Loucy (cell line): ENCODE data around the gene FAM53B.

ENCODE experiments used
- EZH2phosphoT487 ChIP-seq: fragments of 200-600 bp; IDR thresholded peaks from 2 replicates; pipeline ENCODE4 v1.6.1; 2018; ENCODE audit warnings: antibody characterized with exemption, mild to moderate bottlenecking, moderate library complexity, borderline replicate concordance
- TF ChIP-seq, protein P1 (sequence below): fragments of 200-600 bp; sonication (generic); conservative IDR thresholded peaks from 2 replicates; pipeline ENCODE4 v1.5.1; 2014; ENCODE audit warnings: mild to moderate bottlenecking, antibody characterized with exemption, low read length

DNA sequence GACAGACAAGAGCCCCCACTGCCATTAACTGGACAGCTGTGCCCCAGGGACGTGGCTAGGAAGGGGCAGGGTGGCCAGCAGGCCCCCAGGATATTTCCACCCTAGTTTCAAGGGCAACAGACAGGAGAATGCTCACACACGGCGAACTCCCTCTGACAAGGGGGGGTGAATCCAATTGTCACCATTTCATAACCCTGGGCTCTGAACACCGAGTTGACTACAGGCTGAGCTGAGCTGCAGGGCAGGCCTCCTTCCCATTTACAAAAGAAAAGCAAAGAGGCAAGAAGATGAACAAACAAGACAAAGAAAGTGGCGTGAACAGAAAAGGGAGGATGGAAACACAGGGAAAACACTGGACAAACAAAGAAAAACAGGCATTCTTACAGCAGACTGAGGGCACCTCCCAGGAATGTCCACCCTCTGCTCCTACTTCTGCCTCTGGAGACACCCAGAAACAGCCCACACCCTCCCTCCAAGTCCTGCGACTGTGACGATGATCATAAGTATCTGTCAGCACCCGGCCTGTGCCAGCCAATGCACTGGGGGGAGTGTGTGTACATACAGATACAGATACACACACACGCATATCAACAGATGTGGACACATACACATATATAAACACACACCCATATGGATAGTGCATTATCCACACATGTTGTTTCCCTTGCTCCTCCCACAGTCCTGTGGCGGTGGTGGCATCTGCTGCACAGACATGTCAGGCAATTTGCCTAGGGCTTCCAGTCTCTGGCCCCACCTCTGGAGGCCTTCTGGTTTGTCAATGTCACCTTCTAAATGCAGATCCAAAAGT lies 66.2 kb downstream of the FAM53B start:
- TF ChIP-seq, protein P1, sequence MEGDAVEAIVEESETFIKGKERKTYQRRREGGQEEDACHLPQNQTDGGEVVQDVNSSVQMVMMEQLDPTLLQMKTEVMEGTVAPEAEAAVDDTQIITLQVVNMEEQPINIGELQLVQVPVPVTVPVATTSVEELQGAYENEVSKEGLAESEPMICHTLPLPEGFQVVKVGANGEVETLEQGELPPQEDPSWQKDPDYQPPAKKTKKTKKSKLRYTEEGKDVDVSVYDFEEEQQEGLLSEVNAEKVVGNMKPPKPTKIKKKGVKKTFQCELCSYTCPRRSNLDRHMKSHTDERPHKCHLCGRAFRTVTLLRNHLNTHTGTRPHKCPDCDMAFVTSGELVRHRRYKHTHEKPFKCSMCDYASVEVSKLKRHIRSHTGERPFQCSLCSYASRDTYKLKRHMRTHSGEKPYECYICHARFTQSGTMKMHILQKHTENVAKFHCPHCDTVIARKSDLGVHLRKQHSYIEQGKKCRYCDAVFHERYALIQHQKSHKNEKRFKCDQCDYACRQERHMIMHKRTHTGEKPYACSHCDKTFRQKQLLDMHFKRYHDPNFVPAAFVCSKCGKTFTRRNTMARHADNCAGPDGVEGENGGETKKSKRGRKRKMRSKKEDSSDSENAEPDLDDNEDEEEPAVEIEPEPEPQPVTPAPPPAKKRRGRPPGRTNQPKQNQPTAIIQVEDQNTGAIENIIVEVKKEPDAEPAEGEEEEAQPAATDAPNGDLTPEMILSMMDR: no peak
- TF ChIP-seq EZH2phosphoT487: no peak
